HepG2 (cell line): ENCODE data around the gene PDLIM5. TPM values are rescaled to one million over a fixed set of nuclear protein-coding genes. Genes with fewer than 3 reads are reported as not detected.

ENCODE experiments used
- CCAR2 ChIP-seq: fragments of 200-400 bp; formaldehyde crosslinking; optimal IDR thresholded peaks from 2 replicates; pipeline ENCODE3; 2018; ENCODE audit warnings: low read depth, mild to moderate bottlenecking, low read length, moderate library complexity
- ETV5 ChIP-seq: IDR thresholded peaks from 2 replicates; pipeline ENCODE4 v1.6.1; 2018; ENCODE audit warnings: missing biosample characterization, missing genetic modification reagents, inconsistent platforms, borderline replicate concordance
- HNRNPH1 ChIP-seq: fragments of 200-400 bp; formaldehyde crosslinking; optimal IDR thresholded peaks from 2 replicates; pipeline ENCODE3; 2017; ENCODE audit warnings: mild to moderate bottlenecking, low read depth, low read length
- ISX ChIP-seq: sonication (generic); formaldehyde crosslinking; conservative IDR thresholded peaks from 2 replicates; pipeline ENCODE4 v1.5.0; 2020; ENCODE audit warnings: missing genetic modification reagents
- KDM2A ChIP-seq: sonication (generic); formaldehyde crosslinking; IDR thresholded peaks from 2 replicates; pipeline ENCODE4 v1.4.0; 2020; ENCODE audit warnings: low read depth, missing genetic modification reagents, borderline replicate concordance
- NFIC ChIP-seq: IDR thresholded peaks from 2 replicates; pipeline ENCODE4 v1.6.1; 2012; ENCODE audit warnings: mild to moderate bottlenecking, low read length, inconsistent platforms
- PPARG ChIP-seq: conservative IDR thresholded peaks from 2 replicates; pipeline ENCODE4 v1.6.1; 2016; ENCODE audit warnings: missing biosample characterization, missing genetic modification reagents
- PRPF4 ChIP-seq: fragments of 200-400 bp; formaldehyde crosslinking; IDR thresholded peaks from 2 replicates; pipeline ENCODE4 v1.6.1; 2016; ENCODE audit warnings: low read length, low read depth; ENCODE audit not compliant: poor library complexity, severe bottlenecking
- TBX2 ChIP-seq: sonication (generic); formaldehyde crosslinking; IDR thresholded peaks from 2 replicates; pipeline ENCODE4 v1.5.0; 2020; ENCODE audit warnings: missing genetic modification reagents, mild to moderate bottlenecking, borderline replicate concordance
- TCF7 ChIP-seq: sonication (generic); IDR thresholded peaks from 2 replicates; pipeline ENCODE4 v1.6.1; 2016; ENCODE audit warnings: antibody characterized with exemption, low read depth
- ZNF614 ChIP-seq: IDR thresholded peaks from 2 replicates; pipeline ENCODE4 v1.6.1; 2018; ENCODE audit warnings: missing biosample characterization, missing genetic modification reagents, inconsistent platforms, borderline replicate concordance
- polyA plus RNA-seq, 8 experiments: library from polyadenylated mRNA; depleted of rRNA in 3 of 8; stranded (reverse) in 7 of 8; unstranded in 1 of 8; fragments of >200 nt; fragmentation: Illumina TruSeq in 4 of 8; extraction: Trizol in 4 of 8; gene quantifications; 2 replicates each; pipeline versions ENCODE4 v1.2.1 to v1.2.3, GENCODE V29; 2011 to 2016; ENCODE audit warnings: low read depth in 4 of 8, missing spikeins in 1 of 8, mixed read lengths in 1 of 8; ENCODE audit not compliant: insufficient read depth in 1 of 8
- total RNA-seq, 5 experiments: library from RNA; depleted of rRNA; stranded (reverse); fragments of >200 nt; fragmentation: Illumina TruSeq; extraction: Trizol; gene quantifications; 2 replicates each; pipeline ENCODE4 v1.2.3, GENCODE V29; 2016; ENCODE audit warnings: low read depth in 1 of 5
- TF ChIP-seq, protein P1 (sequence below): sonication (generic); formaldehyde crosslinking; IDR thresholded peaks from 2 replicates; pipeline ENCODE4 v1.4.0; 2020; ENCODE audit warnings: missing genetic modification reagents, borderline replicate concordance
- TF ChIP-seq, protein P2 (sequence below): sonication (generic); formaldehyde crosslinking; IDR thresholded peaks from 2 replicates; pipeline ENCODE4 v1.4.0; 2020; ENCODE audit warnings: mild to moderate bottlenecking, missing genetic modification reagents
- TF ChIP-seq, protein P3 (sequence below): IDR thresholded peaks from 2 replicates; pipeline ENCODE4 v1.4.0; 2020; ENCODE audit warnings: mild to moderate bottlenecking, missing genetic modification reagents
- TF ChIP-seq, protein P4 (sequence below): sonication (generic); formaldehyde crosslinking; IDR thresholded peaks from 2 replicates; pipeline ENCODE4 v1.4.0; 2020; ENCODE audit warnings: missing genetic modification reagents, borderline replicate concordance
- TF ChIP-seq, protein P5 (sequence below): sonication (generic); formaldehyde crosslinking; conservative IDR thresholded peaks from 2 replicates; pipeline ENCODE4 v1.4.0; 2020; ENCODE audit warnings: missing genetic modification reagents
- TF ChIP-seq, protein P6 (sequence below): sonication (generic); formaldehyde crosslinking; IDR thresholded peaks from 2 replicates; pipeline ENCODE4 v1.9.0; 2021; ENCODE audit warnings: missing genetic modification reagents, mild to moderate bottlenecking, borderline replicate concordance

Gene PDLIM5
- total and polyA plus RNA-seq, 2 of the 13 experiments (the other 11 are each of a cell fraction or from before 2014, with no cell fraction given) = 52.8 to 119 TPM

DNA sequence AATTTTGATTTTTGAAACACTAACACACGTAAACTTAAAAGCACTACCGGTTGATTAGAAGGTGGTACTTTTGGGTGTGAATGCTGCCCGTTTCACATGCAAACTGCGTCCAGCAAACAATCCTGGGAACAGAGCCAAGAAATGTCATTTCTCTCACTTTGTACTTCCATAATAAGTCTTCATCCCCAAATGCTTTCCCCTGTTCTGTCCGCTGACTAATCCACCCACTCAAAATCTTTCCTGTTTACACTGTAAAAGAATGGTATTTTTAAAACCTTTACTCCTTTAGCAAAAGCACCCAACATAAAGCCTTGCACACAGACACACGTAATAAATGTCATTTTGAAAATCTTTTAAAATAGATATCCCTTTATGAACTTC, 39.1 kb upstream of the PDLIM5 start (continued):
- TF ChIP-seq, protein P1, sequence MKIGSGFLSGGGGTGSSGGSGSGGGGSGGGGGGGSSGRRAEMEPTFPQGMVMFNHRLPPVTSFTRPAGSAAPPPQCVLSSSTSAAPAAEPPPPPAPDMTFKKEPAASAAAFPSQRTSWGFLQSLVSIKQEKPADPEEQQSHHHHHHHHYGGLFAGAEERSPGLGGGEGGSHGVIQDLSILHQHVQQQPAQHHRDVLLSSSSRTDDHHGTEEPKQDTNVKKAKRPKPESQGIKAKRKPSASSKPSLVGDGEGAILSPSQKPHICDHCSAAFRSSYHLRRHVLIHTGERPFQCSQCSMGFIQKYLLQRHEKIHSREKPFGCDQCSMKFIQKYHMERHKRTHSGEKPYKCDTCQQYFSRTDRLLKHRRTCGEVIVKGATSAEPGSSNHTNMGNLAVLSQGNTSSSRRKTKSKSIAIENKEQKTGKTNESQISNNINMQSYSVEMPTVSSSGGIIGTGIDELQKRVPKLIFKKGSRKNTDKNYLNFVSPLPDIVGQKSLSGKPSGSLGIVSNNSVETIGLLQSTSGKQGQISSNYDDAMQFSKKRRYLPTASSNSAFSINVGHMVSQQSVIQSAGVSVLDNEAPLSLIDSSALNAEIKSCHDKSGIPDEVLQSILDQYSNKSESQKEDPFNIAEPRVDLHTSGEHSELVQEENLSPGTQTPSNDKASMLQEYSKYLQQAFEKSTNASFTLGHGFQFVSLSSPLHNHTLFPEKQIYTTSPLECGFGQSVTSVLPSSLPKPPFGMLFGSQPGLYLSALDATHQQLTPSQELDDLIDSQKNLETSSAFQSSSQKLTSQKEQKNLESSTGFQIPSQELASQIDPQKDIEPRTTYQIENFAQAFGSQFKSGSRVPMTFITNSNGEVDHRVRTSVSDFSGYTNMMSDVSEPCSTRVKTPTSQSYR = no peak
- TF ChIP-seq PRPF4 (no peak), ETV5 (CRISPR knock-in tag) (peak; percentile 61; the same call in 1 of the 2 replicates), TCF7 (peak; percentile 55; the same call in 1 of the 2 replicates), CCAR2 (no peak), NFIC (peak; percentile 89), ISX (no peak), HNRNPH1 (no peak), PPARG (no peak), KDM2A (CRISPR knock-in tag) (no peak), TBX2 (CRISPR knock-in tag) (peak; percentile 96), ZNF614 (no peak)
- TF ChIP-seq, protein P2, sequence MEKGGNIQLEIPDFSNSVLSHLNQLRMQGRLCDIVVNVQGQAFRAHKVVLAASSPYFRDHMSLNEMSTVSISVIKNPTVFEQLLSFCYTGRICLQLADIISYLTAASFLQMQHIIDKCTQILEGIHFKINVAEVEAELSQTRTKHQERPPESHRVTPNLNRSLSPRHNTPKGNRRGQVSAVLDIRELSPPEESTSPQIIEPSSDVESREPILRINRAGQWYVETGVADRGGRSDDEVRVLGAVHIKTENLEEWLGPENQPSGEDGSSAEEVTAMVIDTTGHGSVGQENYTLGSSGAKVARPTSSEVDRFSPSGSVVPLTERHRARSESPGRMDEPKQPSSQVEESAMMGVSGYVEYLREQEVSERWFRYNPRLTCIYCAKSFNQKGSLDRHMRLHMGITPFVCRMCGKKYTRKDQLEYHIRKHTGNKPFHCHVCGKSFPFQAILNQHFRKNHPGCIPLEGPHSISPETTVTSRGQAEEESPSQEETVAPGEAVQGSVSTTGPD (CRISPR knock-in tag) = no peak
- TF ChIP-seq, protein P3, sequence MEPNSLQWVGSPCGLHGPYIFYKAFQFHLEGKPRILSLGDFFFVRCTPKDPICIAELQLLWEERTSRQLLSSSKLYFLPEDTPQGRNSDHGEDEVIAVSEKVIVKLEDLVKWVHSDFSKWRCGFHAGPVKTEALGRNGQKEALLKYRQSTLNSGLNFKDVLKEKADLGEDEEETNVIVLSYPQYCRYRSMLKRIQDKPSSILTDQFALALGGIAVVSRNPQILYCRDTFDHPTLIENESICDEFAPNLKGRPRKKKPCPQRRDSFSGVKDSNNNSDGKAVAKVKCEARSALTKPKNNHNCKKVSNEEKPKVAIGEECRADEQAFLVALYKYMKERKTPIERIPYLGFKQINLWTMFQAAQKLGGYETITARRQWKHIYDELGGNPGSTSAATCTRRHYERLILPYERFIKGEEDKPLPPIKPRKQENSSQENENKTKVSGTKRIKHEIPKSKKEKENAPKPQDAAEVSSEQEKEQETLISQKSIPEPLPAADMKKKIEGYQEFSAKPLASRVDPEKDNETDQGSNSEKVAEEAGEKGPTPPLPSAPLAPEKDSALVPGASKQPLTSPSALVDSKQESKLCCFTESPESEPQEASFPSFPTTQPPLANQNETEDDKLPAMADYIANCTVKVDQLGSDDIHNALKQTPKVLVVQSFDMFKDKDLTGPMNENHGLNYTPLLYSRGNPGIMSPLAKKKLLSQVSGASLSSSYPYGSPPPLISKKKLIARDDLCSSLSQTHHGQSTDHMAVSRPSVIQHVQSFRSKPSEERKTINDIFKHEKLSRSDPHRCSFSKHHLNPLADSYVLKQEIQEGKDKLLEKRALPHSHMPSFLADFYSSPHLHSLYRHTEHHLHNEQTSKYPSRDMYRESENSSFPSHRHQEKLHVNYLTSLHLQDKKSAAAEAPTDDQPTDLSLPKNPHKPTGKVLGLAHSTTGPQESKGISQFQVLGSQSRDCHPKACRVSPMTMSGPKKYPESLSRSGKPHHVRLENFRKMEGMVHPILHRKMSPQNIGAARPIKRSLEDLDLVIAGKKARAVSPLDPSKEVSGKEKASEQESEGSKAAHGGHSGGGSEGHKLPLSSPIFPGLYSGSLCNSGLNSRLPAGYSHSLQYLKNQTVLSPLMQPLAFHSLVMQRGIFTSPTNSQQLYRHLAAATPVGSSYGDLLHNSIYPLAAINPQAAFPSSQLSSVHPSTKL = peak; percentile 59
- TF ChIP-seq, protein P4, sequence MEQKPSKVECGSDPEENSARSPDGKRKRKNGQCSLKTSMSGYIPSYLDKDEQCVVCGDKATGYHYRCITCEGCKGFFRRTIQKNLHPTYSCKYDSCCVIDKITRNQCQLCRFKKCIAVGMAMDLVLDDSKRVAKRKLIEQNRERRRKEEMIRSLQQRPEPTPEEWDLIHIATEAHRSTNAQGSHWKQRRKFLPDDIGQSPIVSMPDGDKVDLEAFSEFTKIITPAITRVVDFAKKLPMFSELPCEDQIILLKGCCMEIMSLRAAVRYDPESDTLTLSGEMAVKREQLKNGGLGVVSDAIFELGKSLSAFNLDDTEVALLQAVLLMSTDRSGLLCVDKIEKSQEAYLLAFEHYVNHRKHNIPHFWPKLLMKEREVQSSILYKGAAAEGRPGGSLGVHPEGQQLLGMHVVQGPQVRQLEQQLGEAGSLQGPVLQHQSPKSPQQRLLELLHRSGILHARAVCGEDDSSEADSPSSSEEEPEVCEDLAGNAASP (CRISPR knock-in tag) = no peak
- TF ChIP-seq, protein P5, sequence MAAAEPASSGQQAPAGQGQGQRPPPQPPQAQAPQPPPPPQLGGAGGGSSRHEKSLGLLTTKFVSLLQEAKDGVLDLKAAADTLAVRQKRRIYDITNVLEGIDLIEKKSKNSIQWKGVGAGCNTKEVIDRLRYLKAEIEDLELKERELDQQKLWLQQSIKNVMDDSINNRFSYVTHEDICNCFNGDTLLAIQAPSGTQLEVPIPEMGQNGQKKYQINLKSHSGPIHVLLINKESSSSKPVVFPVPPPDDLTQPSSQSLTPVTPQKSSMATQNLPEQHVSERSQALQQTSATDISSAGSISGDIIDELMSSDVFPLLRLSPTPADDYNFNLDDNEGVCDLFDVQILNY (CRISPR knock-in tag) = no peak
- TF ChIP-seq, protein P6, sequence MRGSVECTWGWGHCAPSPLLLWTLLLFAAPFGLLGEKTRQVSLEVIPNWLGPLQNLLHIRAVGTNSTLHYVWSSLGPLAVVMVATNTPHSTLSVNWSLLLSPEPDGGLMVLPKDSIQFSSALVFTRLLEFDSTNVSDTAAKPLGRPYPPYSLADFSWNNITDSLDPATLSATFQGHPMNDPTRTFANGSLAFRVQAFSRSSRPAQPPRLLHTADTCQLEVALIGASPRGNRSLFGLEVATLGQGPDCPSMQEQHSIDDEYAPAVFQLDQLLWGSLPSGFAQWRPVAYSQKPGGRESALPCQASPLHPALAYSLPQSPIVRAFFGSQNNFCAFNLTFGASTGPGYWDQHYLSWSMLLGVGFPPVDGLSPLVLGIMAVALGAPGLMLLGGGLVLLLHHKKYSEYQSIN = no peak
